Measurements from ENCODE around the gene FAM25C. TPM values are rescaled to one million over a fixed set of nuclear protein-coding genes. Genes with fewer than 3 reads are reported as not detected.

The FAM25C gene
- total RNA-seq, 2 experiments from 2014 or later = not detected

Other genes with a start within 250 kb of the FAM25C start
- gene SYT15B, start 236.2 kb downstream of the FAM25C start, total RNA-seq = under 1 TPM; 0.14 to 0.19 TPM
- gene NPY4R2, start 81.1 kb downstream of the FAM25C start, total RNA-seq = not detected

Measured in activated CD4-positive, alpha-beta memory T cell treated with anti-CD3 and anti-CD28 coated beads for 36 hours (primary cell).